Calu3 (cell line): Measurements from ENCODE around the gene E2F8. TPM values are rescaled to one million over a fixed set of nuclear protein-coding genes. Genes with fewer than 3 reads are reported as not detected.
A peak's percentile ranks its signal among the peaks of the same experiment; 100 is the strongest.
"Not testable (repeated sequence)": the region's sequence is repeated elsewhere in the genome, so short reads cannot be mapped to it uniquely, and the experiment has no call there.

Source experiments
- BruUV-seq: library from RNA; stranded (reverse); fragments of 400-500 nt; replicated peaks from 2 replicates; lab custom pipeline; 2021; lab: Mats Ljungman, UMichigan
- CTCF ChIA-PET: fragments of 300-600 bp; sonication (Branson Sonifier 250); formaldehyde crosslinking; loops from one replicate; lab custom pipeline; 2022; ENCODE audit warnings: antibody characterized with exemption; lab: Charles Lee
- DNase-seq: peaks from one replicate; pipeline ENCODE4 v3.0.0; 2022
- H3K27ac Mint-ChIP-seq: one replicate; pipeline ENCODE4 v1.8.0; 2022; ENCODE audit warnings: mixed read lengths; ENCODE audit not compliant: unreplicated experiment
- H3K27me3 Mint-ChIP-seq: one replicate; pipeline ENCODE4 v1.8.0; 2022; ENCODE audit warnings: mixed read lengths; ENCODE audit not compliant: unreplicated experiment
- H3K36me3 Mint-ChIP-seq: one replicate; pipeline ENCODE4 v1.8.0; 2022; ENCODE audit warnings: mild to moderate bottlenecking, moderate library complexity, mixed read lengths; ENCODE audit not compliant: insufficient read depth, unreplicated experiment
- H3K4me1 Mint-ChIP-seq: one replicate; pipeline ENCODE4 v1.8.0; 2022; ENCODE audit warnings: mild to moderate bottlenecking, low read depth, mixed read lengths; ENCODE audit not compliant: unreplicated experiment
- H3K4me3 Mint-ChIP-seq: one replicate; pipeline ENCODE4 v1.8.0; 2022; ENCODE audit warnings: mild to moderate bottlenecking, low read depth, moderate library complexity, mixed read lengths; ENCODE audit not compliant: unreplicated experiment
- H3K9me3 Mint-ChIP-seq: one replicate; pipeline ENCODE4 v1.8.0; 2022; ENCODE audit warnings: low read depth, mixed read lengths; ENCODE audit not compliant: unreplicated experiment
- CTCF ChIP-seq: fragments of 200-600 bp; IDR thresholded peaks from one replicate; pipeline ENCODE4 v1.8.0; 2022; ENCODE audit warnings: antibody characterized with exemption; ENCODE audit not compliant: unreplicated experiment
- intact Hi-C: fragments of 100-400 bp; cut with micrococcal nuclease; formaldehyde crosslinking; loops from one replicate; pipeline ENCODE4 v1.10.0; 2022; ENCODE audit not compliant: unreplicated experiment
- total RNA-seq: library from RNA; stranded (reverse); gene quantifications from 2 replicates; pipeline ENCODE4 v1.2.3, GENCODE V29; 2022

E2F8 gene
- total RNA-seq, 1 experiment from 2014 or later, result 19.7 TPM

- Mint-ChIP-seq H3K4me1 (peaks cover 12% of the 10 kb centered on the region), H3K4me3 (no peak overlapping the region), H3K27ac (no peak overlapping the region), H3K27me3 (peaks cover 11% of the 10 kb centered on the region), H3K36me3 (no peaks in the 10 kb centered on the region), H3K9me3 (no peaks in the 10 kb centered on the region)
- no TSS peak for BruUV-seq
- intact Hi-C loops, result no loop called here
- DNase-seq, result no peak
- no peak for TF ChIP-seq CTCF
- CTCF ChIA-PET, result no interaction called here
These were observed 38.7 kb upstream of the E2F8 start for GRCh38 chr11:19279451-19279850.

DNA sequence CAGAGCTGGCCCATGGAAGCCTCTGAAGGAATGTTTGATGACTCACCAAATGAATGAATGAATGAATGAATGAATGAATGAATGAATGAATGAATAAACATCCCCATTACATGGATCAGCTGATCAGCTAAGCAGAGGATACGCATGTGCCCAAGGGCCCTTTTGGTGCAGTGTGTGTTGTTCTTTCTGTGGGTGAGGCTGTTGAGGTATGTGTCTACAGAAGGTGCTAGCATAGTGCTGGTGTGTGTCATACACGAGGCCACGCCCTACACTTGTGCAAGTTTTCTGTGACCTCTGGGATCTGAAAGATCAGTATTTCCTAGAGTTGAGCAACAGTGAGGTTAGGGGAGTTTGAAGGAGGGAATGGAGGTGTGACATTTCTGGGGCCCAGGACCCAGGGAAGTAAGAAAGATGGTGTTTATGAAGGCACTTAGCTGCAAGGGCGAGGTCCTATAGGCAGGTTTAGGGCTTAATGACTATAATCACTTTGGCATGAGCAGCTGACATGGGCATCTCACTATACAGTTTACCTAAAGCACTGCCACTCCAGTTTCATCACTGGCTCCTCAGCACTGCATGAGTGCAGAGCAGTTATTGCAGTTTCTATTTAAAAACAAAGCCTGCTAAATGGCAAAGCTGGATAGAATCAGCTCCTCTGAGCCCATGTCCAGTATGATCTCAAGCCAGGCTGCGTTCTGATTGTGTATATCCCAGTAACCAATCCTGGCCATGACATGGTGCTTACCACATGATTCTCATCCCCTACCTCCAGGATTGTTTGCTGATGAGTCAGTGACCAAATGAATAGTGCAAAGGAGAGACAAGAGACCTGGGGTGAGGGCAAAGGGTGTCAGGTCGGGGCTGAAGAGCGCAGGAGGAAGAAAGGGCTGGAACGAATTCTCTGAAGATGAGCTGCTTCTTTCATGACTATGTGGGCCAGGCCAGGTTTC lies 36.4 kb upstream of the E2F8 start:
- peak; percentile 41 for DNase-seq
- CTCF ChIA-PET, result no interaction called here
- no peak overlapping the region for H3K4me3 Mint-ChIP-seq
- no TSS peak for BruUV-seq
- H3K4me1 Mint-ChIP-seq, result peaks cover 12% of the 10 kb centered on the region
- intact Hi-C loops, result no loop called here
- TF ChIP-seq CTCF, result no peak
- H3K27ac Mint-ChIP-seq, result peak overlapping the region; percentile 10
- H3K36me3 Mint-ChIP-seq, result no peaks in the 10 kb centered on the region
- H3K9me3 Mint-ChIP-seq, result no peaks in the 10 kb centered on the region
- peaks cover 10% of the 10 kb centered on the region for H3K27me3 Mint-ChIP-seq

GRCh38 chr11:19275496-19275895 lies 34.8 kb upstream of the E2F8 start:
- intact Hi-C loops, result no loop called here
- Mint-ChIP-seq H3K9me3 (no peaks in the 10 kb centered on the region), H3K36me3 (no peaks in the 10 kb centered on the region), H3K27me3 (peaks cover 26% of the 10 kb centered on the region), H3K4me1 (peaks cover 12% of the 10 kb centered on the region), H3K4me3 (no peak overlapping the region), H3K27ac (no peak overlapping the region)
- DNase-seq, result peak; percentile 6
- CTCF ChIA-PET, result no interaction called here
- BruUV-seq, result no TSS peak
- no peak for TF ChIP-seq CTCF

- Mint-ChIP-seq H3K4me1 (peaks cover 12% of the 10 kb centered on the region), H3K27me3 (peaks cover 47% of the 10 kb centered on the region)
- CTCF ChIA-PET, intact Hi-C loops, BruUV-seq, H3K36me3 Mint-ChIP-seq, H3K4me3 Mint-ChIP-seq, DNase-seq, H3K27ac Mint-ChIP-seq, H3K9me3 Mint-ChIP-seq: not testable (repeated sequence)
These were observed 32.5 kb upstream of the E2F8 start for GRCh38 chr11:19273219-19273618.

DNA sequence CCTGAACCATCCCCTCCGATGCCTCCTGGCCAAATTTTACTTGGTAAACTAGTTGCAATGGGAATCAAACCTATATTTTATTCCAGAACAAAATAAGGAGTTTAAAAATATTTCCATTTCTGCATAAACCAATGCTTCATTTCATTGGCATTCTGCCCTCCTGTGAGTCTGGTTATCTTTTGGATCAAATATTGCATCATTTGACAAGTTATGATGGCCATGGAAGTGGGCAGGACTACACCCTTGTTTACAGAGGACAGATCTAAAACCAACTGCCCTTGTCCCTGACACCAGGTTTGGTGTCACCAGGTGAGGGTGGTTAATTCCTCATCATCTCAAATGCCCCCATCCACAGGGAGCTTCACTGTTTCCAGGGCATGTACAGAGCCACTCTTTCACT lies 28.2 kb upstream of the E2F8 start:
- no peak for TF ChIP-seq CTCF
- Mint-ChIP-seq H3K4me3 (no peak overlapping the region), H3K27ac (no peak overlapping the region), H3K36me3 (no peaks in the 10 kb centered on the region), H3K27me3 (peaks cover 74% of the 10 kb centered on the region), H3K9me3 (no peaks in the 10 kb centered on the region), H3K4me1 (no peaks in the 10 kb centered on the region)
- CTCF ChIA-PET, result no interaction called here
- no TSS peak for BruUV-seq
- no peak for DNase-seq
- intact Hi-C loops, result no loop called here
